Measurements from ENCODE around the gene UGT1A6. TPM values are rescaled to one million over a fixed set of nuclear protein-coding genes. Genes with fewer than 3 reads are reported as not detected.
"Not testable (repeated sequence)": the region's sequence is repeated elsewhere in the genome, so short reads cannot be mapped to it uniquely, and the experiment has no call there.

UGT1A6 gene
- polyA plus RNA-seq, 1 of the 3 experiments (the other 2 are of a cell fraction) = not detected

- no peaks in the 10 kb centered on the region for H3K27me3 ChIP-seq (ENCODE audit: insufficient read depth)
- no peaks in the 10 kb centered on the region for H4K20me1 ChIP-seq (ENCODE audit: insufficient read depth)
- no peaks in the 10 kb centered on the region for H3K36me3 ChIP-seq (replicated peaks in 1 of 2; ENCODE audit: control insufficient read depth in 1 of 2, insufficient read depth in 2 of 2, low read length in 1 of 2)
- no peak overlapping the region for H3K9ac ChIP-seq
- no peaks in the 10 kb centered on the region for H3K9me2 ChIP-seq
- no peak overlapping the region for H2AFZ ChIP-seq (ENCODE audit: low read depth)
- no peaks in the 10 kb centered on the region for H3K79me2 ChIP-seq (ENCODE audit: insufficient read depth)
- H3K27ac ChIP-seq (ENCODE audit: low read depth in 2 of 2, low read length in 1 of 2) = peak overlapping the region; percentile 19 to 76; a peak in 2 of 4 replicates
- DNase-seq = peak; percentile 31
- 21% methylated on average over 1 of the region's 1 CpG for WGBS (ENCODE audit: low lambda C conversion rate)
- CTCF ChIA-PET = interaction anchor here (1.0 kb wide), 1 partner anchor 11 kb away, joined by 3 read pairs; no protein-coding TSS in a partner anchor
- no peak overlapping the region for H3K4me3 ChIP-seq (ENCODE audit: low read depth in 2 of 2, low read length in 1 of 2)
- no peaks in the 10 kb centered on the region for H3K9me3 ChIP-seq
- TF ChIP-seq USF1 (IDR thresholded peaks at IDR 0.05; ENCODE audit: borderline replicate concordance, low read depth) = no peak
- TF ChIP-seq MEF2A (IDR thresholded peaks at IDR 0.05; ENCODE audit: borderline replicate concordance, low read depth) = no peak
- TF ChIP-seq TCF12 (IDR thresholded peaks at IDR 0.05) = peak; percentile 20; the same call in 1 of the 2 replicates
- TF ChIP-seq ELF1 (IDR thresholded peaks at IDR 0.05) = no peak
- TF ChIP-seq RAD21 (IDR thresholded peaks at IDR 0.05; ENCODE audit: low read length) = no peak
- TF ChIP-seq GATA2 (CRISPR knock-in tag; IDR thresholded peaks at IDR 0.05) = peak; percentile 80
- TF ChIP-seq EP300 (IDR thresholded peaks at IDR 0.05; ENCODE audit: borderline replicate concordance in 1 of 2, low read depth in 1 of 2, low read length in 1 of 2) = peak in 1 of 2 experiments; percentile 50; a peak in 1 of 4 replicates
- TF ChIP-seq MAX (IDR thresholded peaks at IDR 0.05; ENCODE audit: low read depth) = no peak
- TF ChIP-seq RCOR1 (IDR thresholded peaks at IDR 0.05; ENCODE audit: low read length) = peak; percentile 71; the same call in 1 of the 2 replicates
- no peak for TF ChIP-seq JUND (IDR thresholded peaks at IDR 0.05)
- POLR2A ChIA-PET = no interaction called here
- peaks cover 0 to 3% of the 10 kb centered on the region in 2 experiments; a peak in 2 of 4 replicates for H3K4me1 ChIP-seq (ENCODE audit: control insufficient read depth in 1 of 2, insufficient read depth in 2 of 2, low read depth in 1 of 2, low read length in 1 of 2)
- no peaks in the 10 kb centered on the region for H3F3A ChIP-seq (replicated peaks; ENCODE audit: insufficient read depth)
- 0 out of 2 replicates have a peak overlapping the region, but pooled peaks have one; percentile 2 for H3K4me2 ChIP-seq
These were observed 7.4 kb downstream of the UGT1A6 start for GRCh38 chr2:233700028-233700635.

GRCh38 chr2:233700842-233701241, 8.2 kb downstream of the UGT1A6 start:
- H3K9me3 ChIP-seq; H3K9ac ChIP-seq; H3K9me2 ChIP-seq; H3K27me3 ChIP-seq (ENCODE audit: insufficient read depth); H3F3A ChIP-seq (replicated peaks; ENCODE audit: insufficient read depth); H3K36me3 ChIP-seq (replicated peaks in 1 of 2; ENCODE audit: control insufficient read depth in 1 of 2, insufficient read depth in 2 of 2, low read length in 1 of 2); POLR2A ChIA-PET; DNase-seq; H3K4me2 ChIP-seq; H3K4me3 ChIP-seq (ENCODE audit: low read depth in 2 of 2, low read length in 1 of 2); H2AFZ ChIP-seq (ENCODE audit: low read depth); H3K27ac ChIP-seq (ENCODE audit: low read depth in 2 of 2, low read length in 1 of 2); H3K4me1 ChIP-seq (ENCODE audit: control insufficient read depth in 1 of 2, insufficient read depth in 2 of 2, low read depth in 1 of 2, low read length in 1 of 2); H4K20me1 ChIP-seq (ENCODE audit: insufficient read depth); H3K79me2 ChIP-seq (ENCODE audit: insufficient read depth): not testable (repeated sequence)
- WGBS (ENCODE audit: low lambda C conversion rate) = 73% methylated on average over 5 of the region's 5 CpGs
- CTCF ChIA-PET = interaction anchor here (1.0 kb wide), 1 partner anchor 10 kb away, joined by 3 read pairs; no protein-coding TSS in a partner anchor

- Histone ChIP-seq H3K36me3 (replicated peaks in 1 of 2; ENCODE audit: control insufficient read depth in 1 of 2, insufficient read depth in 2 of 2, low read length in 1 of 2) (no peaks in the 10 kb centered on the region), H3K9me3 (no peaks in the 10 kb centered on the region), H3F3A (replicated peaks; ENCODE audit: insufficient read depth) (no peaks in the 10 kb centered on the region), H3K27ac (ENCODE audit: low read depth in 2 of 2, low read length in 1 of 2) (no peak overlapping the region), H3K79me2 (ENCODE audit: insufficient read depth) (no peaks in the 10 kb centered on the region), H4K20me1 (ENCODE audit: insufficient read depth) (no peaks in the 10 kb centered on the region), H3K9me2 (no peaks in the 10 kb centered on the region), H3K4me2 (no peak overlapping the region), H3K27me3 (ENCODE audit: insufficient read depth) (no peaks in the 10 kb centered on the region), H2AFZ (ENCODE audit: low read depth) (no peak overlapping the region), H3K9ac (no peak overlapping the region), H3K4me1 (ENCODE audit: control insufficient read depth in 1 of 2, insufficient read depth in 2 of 2, low read depth in 1 of 2, low read length in 1 of 2) (peaks cover 3 to 9% of the 10 kb centered on the region in 2 experiments; a peak in 2 of 4 replicates), H3K4me3 (ENCODE audit: low read depth in 2 of 2, low read length in 1 of 2) (no peak overlapping the region)
- no peak for DNase-seq
- 75% methylated on average over 3 of the region's 3 CpGs for WGBS (ENCODE audit: low lambda C conversion rate)
- no peak for TF ChIP-seq FOXJ3 (CRISPR knock-in tag; IDR thresholded peaks at IDR 0.05)
- no peak for TF ChIP-seq ELF1 (IDR thresholded peaks at IDR 0.05)
- no peak for TF ChIP-seq PBX3 (IDR thresholded peaks at IDR 0.05)
- TF ChIP-seq IRF3 (IDR thresholded peaks at IDR 0.05; ENCODE audit: low read depth, low read length) = no peak
- POLR2A ChIA-PET = no interaction called here
- CTCF ChIA-PET = no interaction called here
These were observed 9.5 kb downstream of the UGT1A6 start for GRCh38 chr2:233702238-233702637.

Measured in SK-N-SH (cell line).